GM19240 (cell line): Measurements from ENCODE around the gene SMCO4.

Experiments used
- DNase-seq: peaks from one replicate; pipeline ENCODE4 v3.0.0; 2011; ENCODE audit warnings: low spot score; ENCODE audit not compliant: insufficient read length

SMCO4 gene

DNA sequence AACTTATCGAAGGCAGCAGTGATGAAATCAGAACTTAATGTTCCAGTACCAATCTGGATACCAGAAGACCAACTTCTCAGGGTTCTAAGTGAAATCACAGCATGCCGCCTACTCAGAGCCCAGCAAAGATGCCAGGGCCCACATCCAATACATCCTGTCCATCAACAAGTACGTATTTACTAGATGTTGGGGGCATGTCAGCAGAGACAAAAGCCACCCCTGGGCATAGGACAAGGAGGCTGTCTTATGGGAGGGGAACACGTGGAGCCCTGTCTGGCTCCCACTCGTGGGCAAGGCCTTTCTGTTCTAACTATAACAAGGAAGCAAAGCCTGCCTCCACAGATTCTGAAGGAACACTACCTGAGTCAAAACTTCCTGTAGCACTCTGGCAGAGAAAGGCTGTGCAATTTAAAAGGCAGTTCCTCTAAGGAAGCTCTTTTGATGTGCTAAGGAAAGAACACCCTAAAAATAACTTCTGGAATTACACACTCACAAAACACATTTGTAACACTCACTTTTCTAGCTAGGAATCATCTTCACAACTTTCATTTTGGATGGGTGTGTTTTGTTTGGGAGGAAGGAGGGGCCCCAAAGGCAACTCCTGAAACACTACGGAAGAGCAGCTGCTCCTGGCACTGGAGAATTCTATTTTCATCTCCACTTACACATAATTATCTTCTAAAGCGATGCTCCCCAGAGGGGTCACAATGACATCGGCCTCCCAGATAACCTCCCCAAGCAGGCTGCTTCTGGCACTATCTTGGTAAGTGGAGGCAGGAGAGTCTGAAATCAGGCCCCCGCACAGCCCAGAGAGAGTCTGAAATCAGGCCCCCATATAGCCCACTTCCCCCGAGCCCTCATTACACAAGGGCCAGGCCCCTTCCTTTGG lies 14.2 kb downstream of the SMCO4 start:
- DNase-seq: no peak

DNA sequence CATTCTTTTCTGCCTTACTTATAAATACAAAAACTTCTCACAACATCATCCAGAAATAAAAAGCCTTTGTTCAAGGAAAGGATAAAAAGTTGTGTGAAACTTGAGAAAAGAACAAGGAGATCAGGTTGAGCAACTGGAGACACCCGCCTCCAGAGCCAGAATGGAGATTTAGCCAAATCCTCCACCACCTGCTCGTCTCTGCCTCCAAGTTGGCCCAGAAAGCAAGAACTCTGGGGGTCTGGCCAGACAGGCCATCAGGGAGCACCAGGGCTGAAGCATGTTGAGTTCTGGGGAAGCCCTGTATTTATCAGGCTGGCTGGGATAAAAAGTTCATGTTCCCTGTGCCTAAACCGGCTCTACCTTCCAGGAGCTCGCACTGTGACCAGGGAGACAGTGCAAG lies 14.9 kb downstream of the SMCO4 start:
- DNase-seq: no peak

DNA sequence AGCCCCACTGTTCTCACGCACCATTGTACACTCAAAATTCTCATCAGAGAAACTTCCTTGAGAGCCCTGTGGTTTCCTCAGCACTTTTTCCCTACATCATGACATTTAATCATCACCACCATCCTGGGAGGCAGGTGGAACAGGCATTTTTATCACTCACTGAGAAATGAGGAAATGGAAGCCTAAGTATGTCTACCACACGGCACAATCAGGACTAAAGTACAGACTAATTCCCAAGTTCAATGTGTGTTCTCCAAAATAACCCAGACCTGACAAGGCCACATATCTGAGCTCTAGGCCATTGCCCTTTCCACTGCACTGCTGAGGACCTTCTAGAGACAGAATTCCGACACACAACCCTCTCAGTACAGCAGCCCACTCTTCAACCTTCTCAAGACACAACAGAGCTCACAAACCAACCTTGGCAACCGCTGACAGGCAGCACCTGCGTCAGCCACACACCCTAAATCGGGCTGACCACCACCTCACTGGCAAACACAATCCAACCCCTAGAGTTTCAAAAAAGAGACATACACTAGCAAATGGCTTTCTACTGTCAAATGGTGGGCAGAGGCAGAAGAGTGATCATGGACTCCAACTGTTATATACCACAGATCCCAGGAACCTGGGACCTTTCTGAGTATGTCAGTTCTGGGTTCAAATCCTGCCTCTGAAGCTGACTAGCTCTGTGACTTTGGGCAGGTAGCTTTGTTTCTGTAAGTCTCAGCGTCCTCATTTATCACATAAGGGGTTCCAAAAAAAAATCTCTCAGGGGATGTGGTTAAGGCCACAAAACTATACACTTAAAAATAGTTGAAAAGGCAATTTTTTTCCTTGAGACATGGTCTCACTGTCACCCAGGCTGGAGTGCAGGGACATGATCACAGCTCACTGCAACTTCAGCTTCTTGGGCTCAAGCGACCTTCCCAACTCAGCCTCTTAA lies 16.3 kb downstream of the SMCO4 start:
- no peak for DNase-seq

DNA sequence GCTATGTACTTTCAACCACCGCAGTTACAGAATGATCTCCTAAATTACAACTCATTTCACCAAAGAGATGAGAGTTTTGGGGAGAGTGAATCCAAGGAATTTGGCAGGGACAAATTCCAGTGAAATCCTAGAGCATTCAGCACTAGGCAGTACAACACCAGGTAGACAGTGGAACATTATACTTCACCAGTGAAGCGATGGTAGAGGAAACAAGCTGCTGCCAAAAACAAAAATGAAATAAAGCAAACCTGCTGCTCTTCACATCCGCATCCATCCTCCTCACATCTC lies 16.9 kb downstream of the SMCO4 start:
- no peak for DNase-seq

DNA sequence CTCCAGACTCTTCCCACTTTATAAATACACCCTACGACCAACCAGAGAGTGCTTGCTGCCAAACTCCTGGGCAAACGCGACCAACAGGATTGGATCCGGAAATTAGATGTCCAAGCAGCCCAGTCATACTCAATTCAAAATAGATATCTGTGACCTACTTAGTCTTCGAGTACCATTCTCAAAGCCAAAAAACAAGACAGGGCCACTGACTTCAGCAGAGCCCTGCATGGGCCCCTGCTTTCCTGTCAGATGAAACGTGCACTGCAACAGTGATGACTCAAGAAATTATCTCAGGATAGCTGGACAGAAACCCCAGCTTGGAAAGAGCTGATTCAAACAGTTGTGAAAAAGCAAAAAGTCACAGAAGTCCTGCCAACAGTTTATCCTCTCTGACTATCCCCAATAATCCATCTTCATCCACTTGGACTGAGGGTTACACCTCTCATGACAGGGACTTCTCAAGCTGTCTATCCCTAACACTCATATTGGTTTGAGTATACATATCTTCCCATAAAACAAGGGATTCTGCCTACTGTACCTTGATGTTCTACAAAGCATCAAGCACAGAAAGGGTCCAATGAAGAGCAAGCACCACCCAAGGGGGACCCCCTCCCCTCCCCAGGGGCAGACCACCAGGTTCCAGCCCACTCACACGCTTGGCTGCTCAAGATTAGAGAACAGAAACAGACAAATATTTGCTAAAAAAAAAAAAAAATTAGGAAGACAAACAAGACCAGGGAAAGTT lies 17.4 kb downstream of the SMCO4 start:
- no peak for DNase-seq

DNA sequence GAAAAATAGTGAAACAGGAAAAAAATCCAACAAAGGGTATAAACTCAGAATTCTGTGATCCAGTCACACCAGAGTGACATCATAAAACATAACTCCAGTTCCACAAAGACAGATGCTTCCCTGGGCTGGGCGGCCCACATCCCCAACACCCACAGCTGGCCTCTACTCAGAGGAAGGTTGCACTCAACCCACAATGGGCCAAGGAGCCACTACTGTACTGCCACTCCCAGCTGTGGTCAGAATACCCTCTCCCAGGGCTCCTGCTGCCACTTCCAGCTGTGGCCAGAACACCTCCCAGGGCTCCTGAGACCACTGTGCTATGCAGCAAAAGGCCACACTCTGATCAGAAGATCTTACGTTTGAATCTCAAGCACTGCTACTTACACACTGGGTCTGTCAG lies 18.3 kb downstream of the SMCO4 start:
- DNase-seq: no peak

DNA sequence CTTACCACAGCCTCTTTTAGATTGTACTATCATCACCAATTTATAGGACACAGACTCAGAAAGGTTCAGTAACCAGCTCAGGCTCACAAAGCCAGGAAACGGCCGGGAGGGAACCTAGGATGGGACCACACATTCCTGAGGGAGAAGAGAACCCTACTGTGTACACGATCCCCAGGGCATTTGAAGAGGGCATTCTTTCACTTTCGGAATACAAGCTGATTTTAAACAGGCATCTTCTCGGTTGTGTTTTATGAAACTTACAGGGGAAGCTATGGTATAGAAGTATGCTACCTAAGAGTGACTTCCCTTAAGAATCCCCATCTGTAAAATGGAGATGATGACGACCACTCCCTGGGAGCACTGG lies 19.0 kb downstream of the SMCO4 start:
- no peak for DNase-seq

DNA sequence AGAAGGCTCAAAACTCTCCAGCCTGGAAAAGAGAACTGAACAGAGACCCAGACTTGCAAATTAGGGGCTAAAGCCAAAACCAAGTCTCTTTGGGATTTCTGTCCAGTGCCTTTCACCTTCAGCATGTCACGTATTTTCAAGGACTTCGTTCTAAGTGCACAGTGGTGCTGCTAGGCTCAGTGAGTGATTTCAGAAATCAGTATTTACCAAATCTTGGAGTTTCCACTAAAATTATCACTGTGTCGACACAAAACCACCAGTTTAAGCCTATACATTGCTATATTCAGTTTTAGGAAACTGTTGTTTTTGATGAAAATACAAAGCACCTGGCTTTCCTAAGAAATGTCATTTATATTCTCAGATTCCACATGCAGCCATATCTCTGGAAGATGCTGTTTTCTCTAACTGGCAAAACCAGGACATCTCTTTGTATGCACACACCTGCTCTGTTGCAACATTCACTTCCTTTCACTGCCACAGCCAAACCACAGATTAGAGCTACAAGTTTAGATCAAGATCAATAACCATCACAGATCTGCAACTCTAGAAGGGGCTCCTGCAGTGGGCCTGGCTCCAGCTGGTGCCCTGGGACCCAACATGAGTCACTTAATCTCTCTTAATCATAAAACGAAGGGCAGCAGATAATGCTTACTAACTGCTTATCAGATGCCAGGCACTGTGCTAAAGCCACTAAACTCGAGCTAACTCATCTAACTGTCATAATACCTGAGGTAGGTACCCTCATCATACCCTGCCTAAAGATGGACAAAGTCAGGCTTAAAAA lies 22.3 kb downstream of the SMCO4 start:
- DNase-seq: no peak

DNA sequence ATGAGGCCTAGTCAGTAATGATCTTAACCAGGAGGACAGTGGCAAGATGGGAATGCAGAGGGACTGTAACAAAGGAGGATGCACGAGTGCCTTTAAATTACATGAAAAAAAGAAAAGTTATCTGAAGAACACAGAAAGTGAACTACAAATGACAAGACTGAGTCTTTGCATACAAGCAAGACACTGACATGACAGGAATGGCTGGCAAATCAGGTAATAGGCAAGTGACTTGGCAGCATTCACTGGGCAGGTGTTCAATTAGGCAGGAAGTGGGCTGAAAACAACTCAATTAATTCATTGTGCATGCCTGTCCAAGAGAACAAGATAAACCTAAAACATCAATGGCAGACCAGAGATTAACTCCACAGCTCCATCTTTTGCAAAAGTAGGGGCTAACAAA lies 24.0 kb downstream of the SMCO4 start:
- no peak for DNase-seq

DNA sequence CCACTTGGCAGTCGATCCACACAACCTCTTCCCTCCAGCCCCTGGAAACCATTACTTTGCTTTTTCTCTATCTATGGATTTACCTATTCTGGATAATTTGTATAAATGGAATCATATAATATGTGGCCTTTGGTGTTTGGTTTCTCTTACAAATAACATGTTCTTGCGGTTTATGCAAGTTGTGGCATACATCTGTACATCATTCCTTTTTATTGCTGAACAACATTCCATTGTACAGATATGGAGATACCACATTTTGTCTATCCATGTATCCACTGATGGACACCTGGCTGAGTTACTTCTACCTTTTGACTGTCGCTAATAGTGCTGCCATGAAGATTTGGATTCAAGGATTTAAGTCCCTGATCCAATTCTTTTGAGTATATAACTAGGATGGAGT lies 25.1 kb downstream of the SMCO4 start:
- no peak for DNase-seq

DNA sequence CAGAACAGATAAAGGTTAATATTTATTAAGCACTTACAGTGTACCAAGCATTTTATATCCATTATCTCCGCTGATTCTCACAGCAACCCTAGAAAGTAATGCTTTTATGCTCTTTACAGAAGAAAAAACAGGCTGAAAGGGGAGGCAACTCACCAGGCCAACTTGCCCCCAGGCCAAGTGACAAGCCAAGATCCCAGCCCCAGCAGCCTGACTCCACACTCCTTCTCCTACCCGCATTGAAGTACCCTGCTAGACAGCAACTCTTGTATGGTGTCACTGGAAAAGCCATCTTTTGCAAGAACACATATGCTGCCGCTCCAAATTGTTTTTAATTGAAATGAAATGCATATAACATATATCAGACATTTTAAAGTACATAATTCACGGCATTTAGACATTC lies 25.6 kb downstream of the SMCO4 start:
- no peak for DNase-seq

DNA sequence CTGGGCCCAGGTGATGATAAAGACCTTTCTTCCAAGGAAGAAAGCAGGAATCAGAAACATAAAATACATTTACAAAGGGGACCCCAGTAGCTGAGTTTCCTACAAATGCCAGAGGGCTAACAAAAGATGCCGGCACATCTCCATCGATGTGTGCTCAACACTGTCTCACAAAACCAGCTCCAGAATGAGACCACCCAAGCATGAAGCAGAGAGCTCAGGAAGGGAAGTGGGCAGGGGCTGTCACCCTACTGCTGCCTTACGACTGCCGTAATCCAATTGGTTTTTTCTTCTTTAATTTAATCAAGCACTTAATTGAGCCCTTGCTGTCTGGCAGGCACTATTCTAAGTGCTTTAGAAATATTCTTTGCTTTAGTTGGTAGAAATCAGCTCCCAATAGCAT lies 26.1 kb downstream of the SMCO4 start:
- no peak for DNase-seq

DNA sequence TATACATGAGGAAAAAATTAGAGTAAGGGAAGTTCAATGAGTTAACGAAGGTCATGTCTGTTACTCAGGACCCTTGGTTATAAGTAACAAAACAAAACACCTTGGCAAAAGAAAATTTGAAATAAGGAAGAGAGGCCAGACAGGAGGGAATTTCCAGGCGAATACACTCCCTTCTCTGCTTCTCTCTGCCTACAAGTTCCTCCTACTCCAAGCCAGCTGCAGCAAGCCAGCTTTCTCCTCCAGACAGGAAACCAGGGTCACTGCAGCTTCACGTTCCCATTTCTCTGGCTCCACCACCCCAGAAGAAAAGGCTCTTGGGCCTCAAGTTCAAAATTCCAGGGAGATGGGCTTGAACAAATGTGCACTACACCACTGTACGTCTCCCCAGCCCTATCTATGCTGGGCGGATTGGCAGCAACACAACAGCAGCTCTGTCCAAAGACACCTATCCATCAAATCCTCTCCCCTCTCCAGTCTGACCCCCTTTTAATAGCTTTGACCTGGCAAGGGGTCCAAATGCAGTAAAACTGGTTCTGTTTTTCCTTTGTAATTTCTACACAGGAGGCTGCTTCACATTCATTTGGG lies 27.7 kb downstream of the SMCO4 start:
- DNase-seq: no peak

DNA sequence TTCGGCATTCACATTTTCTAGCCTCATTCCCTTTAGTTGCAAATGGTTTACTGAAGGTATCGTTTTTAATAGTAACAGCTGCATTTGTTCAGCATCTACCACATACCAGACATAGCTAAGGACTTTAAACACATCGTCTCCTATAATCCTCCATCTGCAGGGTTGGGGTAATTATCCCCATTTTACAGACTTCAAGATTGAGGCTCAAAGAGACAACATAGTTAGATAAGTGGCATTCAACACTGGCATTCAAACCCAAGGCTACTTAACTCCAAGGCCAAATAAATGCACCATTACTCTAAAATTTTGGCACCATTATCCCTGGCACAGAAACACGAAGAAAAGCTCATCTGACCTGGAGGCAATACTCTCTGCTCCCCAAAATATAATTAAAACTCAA lies 28.5 kb downstream of the SMCO4 start:
- no peak for DNase-seq

DNA sequence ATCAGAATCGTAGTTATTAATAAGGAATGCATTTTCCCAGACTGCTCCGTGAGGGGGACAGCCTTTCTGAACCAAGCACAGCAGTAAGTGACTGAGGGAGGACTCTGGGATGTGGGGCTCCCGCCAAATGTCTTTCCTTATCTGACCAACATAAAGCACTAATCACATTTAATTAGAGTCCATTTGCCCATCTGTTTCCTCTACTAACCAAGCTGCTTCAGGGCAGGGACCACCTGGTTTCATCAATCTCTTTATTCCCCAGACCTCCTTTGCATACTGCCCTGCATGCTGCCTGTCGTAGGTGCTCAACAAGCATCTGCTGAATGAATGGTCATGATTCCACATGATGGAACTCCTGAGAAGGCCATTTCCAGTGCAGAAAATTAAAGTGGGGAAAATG lies 29.4 kb downstream of the SMCO4 start:
- no peak for DNase-seq

DNA sequence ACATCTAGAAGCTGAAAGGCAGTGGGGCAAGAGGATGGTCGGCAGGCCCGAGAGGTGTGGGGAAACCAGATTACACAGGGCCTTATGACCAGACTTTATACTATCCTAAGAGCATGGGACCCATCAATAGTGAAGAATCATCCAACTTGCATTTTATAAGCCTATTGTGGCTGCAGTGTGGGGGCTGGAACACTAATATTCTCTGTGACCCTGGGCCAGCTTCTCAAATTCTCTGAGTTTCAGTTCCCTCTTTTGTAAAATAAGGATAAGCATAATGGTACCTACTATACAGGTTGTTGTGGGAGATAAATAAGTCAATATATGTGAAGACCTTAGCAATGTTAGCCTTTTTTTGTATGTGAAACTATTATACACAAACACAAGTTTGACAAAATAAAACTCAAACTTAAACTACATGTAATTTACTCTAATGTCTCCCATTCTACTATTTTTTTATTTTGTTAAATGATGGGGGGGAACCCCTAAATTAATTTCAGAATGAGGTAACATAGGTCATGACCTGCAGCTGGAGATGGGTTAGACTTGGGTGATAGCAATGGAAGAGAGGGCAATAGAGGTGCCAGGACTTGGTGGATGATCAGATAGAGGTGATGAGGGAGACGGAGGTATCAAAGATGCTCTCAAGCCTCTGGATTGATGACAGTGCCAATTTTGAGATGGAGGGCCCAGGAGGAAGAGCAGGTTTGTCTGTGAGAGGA lies 30.1 kb downstream of the SMCO4 start:
- DNase-seq: no peak

DNA sequence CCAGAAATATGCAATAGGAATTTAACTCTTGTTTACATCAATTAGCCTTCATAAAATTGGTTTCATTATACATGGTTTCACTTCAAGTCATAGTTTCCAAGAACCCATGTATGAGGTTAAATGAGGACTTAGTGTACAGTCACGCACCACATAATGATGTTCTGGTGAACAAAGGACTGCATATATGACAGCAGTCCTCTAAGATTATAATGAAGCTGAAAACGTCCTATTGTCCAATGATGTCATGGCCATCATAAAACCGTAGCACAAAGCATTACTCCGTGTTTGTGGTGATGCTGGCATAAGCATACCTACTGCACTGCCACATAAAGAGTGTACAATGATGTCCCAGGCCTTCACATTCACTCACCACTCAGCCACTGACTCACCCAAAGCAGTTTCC lies 31.1 kb downstream of the SMCO4 start:
- DNase-seq: no peak

DNA sequence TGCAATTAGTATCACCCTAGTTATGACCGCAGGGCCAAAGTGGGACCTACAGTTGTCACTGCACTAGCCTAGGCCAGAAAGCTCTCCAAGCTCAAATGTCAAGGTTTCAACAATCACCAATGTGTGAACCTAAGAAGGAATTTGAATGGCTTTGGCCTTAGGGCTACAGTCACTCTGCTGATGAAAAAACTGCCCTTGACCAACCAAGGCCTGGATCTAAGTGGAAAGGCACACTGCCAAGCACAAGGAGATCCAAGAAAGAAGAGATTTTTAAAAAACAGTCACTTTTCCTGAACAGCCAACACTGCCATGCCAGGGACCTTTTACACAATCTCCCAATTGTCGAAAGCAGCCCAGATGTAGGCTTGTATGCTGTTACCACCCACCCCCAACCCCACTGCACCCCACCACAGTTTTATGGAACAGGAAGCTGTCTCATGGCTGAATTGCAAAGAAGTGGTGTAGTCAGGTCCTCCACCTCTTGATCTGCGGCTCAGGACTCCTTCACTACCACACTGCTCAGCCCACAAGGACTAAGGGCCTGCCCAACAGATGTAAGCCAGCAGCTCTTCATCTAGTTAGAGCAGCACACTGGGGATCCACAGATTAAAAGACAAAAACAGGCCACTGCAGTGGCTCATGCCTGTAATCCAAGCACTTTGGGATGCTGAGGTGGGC lies 32.9 kb downstream of the SMCO4 start:
- no peak for DNase-seq

DNA sequence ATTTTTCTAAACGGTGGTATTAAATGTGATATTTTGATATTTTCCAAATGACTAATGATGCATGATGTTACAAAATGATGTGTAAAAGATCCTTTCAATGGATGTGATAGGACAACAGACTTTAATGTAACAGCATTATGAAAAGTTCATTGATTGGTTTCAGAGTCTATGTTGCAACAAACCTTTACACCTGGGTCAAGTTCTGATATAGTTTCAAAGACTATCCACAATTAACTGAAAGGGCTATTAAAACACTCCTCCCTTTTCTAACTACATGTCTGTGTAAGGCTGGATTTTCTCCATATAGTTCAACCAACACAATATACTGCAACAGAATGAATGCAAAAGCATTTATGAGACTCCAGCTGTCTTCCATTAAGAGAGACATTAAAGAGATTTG lies 35.7 kb downstream of the SMCO4 start:
- no peak for DNase-seq

DNA sequence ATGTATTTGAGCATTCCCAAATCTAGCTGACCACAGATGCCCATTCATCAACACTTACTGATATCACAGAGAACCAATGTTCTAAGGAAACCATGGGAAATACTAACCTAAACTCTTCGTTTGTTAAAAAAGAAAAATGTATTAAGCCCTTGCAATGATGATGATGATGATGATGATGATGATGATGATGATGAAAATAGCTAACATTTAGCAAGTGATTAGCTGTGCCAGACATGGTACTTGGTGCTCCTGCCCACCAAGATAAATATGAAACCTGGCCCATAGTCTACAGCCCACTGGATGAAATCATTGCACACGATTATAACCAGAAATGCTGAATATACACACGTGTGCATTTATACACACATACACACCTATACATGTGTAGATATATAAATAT lies 37.5 kb downstream of the SMCO4 start:
- DNase-seq: no peak
